Upper lobe of right lung (tissue), 1 donor: Measurements from ENCODE around the gene SUPT16H. TPM values are rescaled to one million over a fixed set of nuclear protein-coding genes. Genes with fewer than 3 reads are reported as not detected.

ENCODE experiments used
- ATAC-seq: fragments of 200-7000 bp; cut with Tn5 transposase; one replicate; pipeline ENCODE4 v1.9.1; 2020; ENCODE audit warnings: mild to moderate bottlenecking, moderate library complexity
- DNase-seq: peaks from one replicate; pipeline ENCODE4 v3.0.0-alpha.2; 2020
- H3K27ac ChIP-seq: fragments of 200-600 bp; one replicate; pipeline ENCODE4 v1.8.0; 2022
- H3K27me3 ChIP-seq: fragments of 200-600 bp; one replicate; pipeline ENCODE4 v1.8.0; 2022; ENCODE audit warnings: mild to moderate bottlenecking
- H3K36me3 ChIP-seq: fragments of 200-600 bp; one replicate; pipeline ENCODE4 v1.8.0; 2022
- H3K4me1 ChIP-seq: fragments of 200-600 bp; one replicate; pipeline ENCODE4 v1.8.0; 2022
- H3K4me3 ChIP-seq: fragments of 200-600 bp; one replicate; pipeline ENCODE4 v1.8.0; 2022; ENCODE audit warnings: mild to moderate bottlenecking
- H3K9me3 ChIP-seq: fragments of 200-600 bp; one replicate; pipeline ENCODE4 v1.8.0; 2022
- intact Hi-C: fragments of 100-400 bp; cut with DNase I; formaldehyde crosslinking; loops from one replicate; pipeline ENCODE4 v1.11.0; 2022
- total RNA-seq: library from RNA; stranded (reverse); fragmentation: NEBNext Ultra II Directional; extraction: Animal tissue kit (Norgen Biotek cat#: 25700); gene quantifications from one replicate; pipeline ENCODE4 v1.2.1, GENCODE V29; 2021
- TF ChIP-seq, protein P1 (sequence below): fragments of 200-600 bp; IDR thresholded peaks from one replicate; pipeline ENCODE4 v1.8.0; 2022; ENCODE audit warnings: antibody characterized with exemption
- donor health status: DM: no; HTN: yes; CAD: no; lungs with severe emphysema.

Gene SUPT16H
- total RNA-seq, 1 donor from 2014 or later, result 48.8 TPM

DNA sequence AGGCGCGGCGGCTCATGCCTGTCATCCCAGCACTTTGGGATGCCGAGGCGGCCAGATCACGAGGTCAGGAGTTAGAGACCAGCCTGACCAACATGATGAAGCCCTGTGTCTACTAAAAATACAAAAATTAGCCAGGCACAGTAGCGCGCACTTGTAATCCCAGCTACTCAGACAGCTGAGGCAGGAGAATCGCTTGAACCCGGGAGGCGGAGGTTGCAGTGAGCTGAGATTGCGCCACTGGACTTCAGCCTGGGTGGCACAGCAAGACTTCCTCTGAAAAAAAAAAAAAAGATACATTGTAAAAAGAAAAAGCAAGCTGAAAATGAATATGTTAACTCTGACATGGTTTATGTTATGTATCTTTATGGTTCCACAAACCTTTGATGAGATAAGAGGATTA is 70.3 kb downstream of the SUPT16H start:
- peaks cover under 1% of the 10 kb centered on the region for H3K4me1 ChIP-seq
- no peak overlapping the region for H3K27ac ChIP-seq
- no peak for ATAC-seq
- no peak overlapping the region for H3K4me3 ChIP-seq
- DNase-seq, result no peak
- TF ChIP-seq, protein P1, sequence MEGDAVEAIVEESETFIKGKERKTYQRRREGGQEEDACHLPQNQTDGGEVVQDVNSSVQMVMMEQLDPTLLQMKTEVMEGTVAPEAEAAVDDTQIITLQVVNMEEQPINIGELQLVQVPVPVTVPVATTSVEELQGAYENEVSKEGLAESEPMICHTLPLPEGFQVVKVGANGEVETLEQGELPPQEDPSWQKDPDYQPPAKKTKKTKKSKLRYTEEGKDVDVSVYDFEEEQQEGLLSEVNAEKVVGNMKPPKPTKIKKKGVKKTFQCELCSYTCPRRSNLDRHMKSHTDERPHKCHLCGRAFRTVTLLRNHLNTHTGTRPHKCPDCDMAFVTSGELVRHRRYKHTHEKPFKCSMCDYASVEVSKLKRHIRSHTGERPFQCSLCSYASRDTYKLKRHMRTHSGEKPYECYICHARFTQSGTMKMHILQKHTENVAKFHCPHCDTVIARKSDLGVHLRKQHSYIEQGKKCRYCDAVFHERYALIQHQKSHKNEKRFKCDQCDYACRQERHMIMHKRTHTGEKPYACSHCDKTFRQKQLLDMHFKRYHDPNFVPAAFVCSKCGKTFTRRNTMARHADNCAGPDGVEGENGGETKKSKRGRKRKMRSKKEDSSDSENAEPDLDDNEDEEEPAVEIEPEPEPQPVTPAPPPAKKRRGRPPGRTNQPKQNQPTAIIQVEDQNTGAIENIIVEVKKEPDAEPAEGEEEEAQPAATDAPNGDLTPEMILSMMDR, result no peak
- H3K9me3 ChIP-seq, result no peaks in the 10 kb centered on the region
- H3K27me3 ChIP-seq, result no peaks in the 10 kb centered on the region
- intact Hi-C loops, result no loop called here
- H3K36me3 ChIP-seq, result no peaks in the 10 kb centered on the region

DNA sequence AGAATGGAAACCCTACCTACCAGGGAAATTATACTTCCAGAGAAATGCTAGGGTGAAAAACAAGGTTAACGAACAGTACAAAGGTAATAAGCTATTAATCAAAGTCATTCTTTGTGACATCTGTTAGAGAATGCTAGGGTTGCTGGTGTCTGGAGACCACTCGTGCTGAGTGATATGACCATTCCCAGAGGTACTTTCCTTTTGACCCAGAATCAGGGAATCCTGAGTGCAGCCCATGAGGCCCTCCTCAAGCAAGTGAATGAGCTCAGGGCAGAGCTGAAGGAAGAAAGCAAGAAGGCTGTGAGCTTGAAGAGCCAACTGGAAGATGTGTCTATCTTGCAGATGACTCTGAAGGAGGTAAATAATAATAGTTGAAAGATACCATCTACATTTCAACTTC is 72.2 kb downstream of the SUPT16H start:
- DNase-seq, result no peak
- TF ChIP-seq, protein P1, result no peak
- no peak overlapping the region for H3K4me3 ChIP-seq
- peaks cover 7% of the 10 kb centered on the region for H3K4me1 ChIP-seq
- no peaks in the 10 kb centered on the region for H3K9me3 ChIP-seq
- no peak overlapping the region for H3K27ac ChIP-seq
- no peaks in the 10 kb centered on the region for H3K27me3 ChIP-seq
- ATAC-seq, result no peak
- no peaks in the 10 kb centered on the region for H3K36me3 ChIP-seq
- intact Hi-C loops, result no loop called here

DNA sequence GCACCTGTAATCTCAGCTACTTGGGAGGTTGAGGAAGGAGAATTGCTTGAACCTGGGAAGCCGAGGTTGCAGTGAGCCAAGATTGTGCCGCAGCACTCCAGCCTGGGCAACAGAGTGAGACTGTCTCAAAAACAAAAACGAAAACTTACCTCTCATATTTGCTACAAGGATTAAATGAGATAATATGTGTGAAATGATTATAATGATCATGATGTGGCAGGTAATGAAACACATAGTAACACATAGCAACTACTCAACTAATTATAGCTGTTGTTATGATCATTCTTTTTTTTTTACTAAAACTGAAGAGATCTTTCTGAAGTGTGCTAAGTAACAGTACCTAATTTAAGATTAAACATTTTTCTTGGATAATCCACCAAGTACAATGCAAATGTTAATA is 73.9 kb downstream of the SUPT16H start:
- DNase-seq, result no peak
- TF ChIP-seq, protein P1, result no peak
- Histone ChIP-seq H3K4me3 (no peak overlapping the region), H3K36me3 (no peaks in the 10 kb centered on the region), H3K4me1 (peaks cover 7% of the 10 kb centered on the region), H3K27ac (no peak overlapping the region), H3K9me3 (no peaks in the 10 kb centered on the region), H3K27me3 (no peaks in the 10 kb centered on the region)
- intact Hi-C loops, result no loop called here
- no peak for ATAC-seq

DNA sequence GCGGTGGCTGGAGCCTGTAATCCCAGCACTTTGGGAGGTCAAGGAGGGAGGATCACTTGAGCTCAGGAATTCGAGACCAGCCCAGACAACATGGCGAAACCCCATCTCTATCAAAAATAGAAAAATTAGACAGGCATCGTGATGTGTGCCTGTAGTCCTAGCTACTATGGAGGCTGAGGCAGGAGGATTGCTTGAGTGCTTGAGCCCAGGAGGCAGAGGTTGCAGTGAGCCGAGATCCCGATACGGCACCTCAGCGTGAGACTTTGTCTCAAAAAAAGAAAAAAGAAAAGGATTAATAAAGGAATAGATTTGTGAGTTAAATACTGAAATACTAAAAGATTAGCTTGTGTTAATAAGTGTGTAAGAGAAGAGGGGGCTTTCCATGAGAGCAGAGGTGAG is 74.6 kb downstream of the SUPT16H start:
- no peaks in the 10 kb centered on the region for H3K36me3 ChIP-seq
- peak overlapping the region; percentile 55 for H3K27ac ChIP-seq
- H3K4me1 ChIP-seq, result peaks cover 7% of the 10 kb centered on the region
- no peak for DNase-seq
- no peaks in the 10 kb centered on the region for H3K27me3 ChIP-seq
- intact Hi-C loops, result no loop called here
- H3K9me3 ChIP-seq, result no peaks in the 10 kb centered on the region
- H3K4me3 ChIP-seq, result peak overlapping the region; percentile 41
- TF ChIP-seq, protein P1, result no peak
- ATAC-seq, result no peak

DNA sequence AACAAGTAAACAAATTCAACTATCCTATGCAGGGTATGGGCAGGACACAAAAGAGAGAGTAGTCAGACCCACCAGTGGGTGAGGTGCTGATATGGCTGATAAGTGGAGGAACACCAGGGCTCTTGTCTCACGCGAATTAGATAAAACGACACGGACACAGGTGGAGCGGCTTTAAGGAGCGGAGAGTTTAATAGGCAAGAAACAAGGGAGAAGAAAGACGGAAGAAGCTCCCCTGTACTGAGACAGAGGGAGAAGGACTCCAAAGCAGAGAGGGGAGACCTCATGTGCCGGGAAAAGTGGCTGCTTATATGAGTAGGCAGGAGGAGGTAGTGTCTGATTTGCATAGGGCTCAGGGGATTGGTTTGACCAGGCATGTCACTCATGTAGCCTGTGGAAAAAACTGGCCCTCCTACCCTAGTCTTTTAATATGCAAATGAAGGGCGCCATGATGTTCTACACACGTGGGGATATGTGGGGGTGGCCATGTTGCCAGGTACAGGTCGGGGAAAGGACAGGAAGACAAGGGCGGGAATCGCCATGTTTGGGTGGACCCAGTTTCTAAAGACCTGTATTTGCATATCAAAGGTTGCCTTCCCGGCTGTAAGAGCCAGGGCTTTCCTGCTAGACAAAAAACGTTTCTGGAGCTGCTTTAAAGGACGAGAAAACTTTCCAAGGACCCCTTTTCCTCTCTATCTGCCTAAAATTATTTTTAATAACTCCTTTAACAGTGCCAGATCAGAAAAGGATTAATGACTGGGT is 75.2 kb downstream of the SUPT16H start:
- H3K4me3 ChIP-seq, result peak overlapping the region; percentile 41
- H3K9me3 ChIP-seq, result no peaks in the 10 kb centered on the region
- H3K27ac ChIP-seq, result peak overlapping the region; percentile 78
- H3K4me1 ChIP-seq, result peaks cover 7% of the 10 kb centered on the region
- DNase-seq (peak; percentile 85), ATAC-seq (peak; percentile 95)
- H3K36me3 ChIP-seq, result no peaks in the 10 kb centered on the region
- H3K27me3 ChIP-seq, result no peaks in the 10 kb centered on the region
- intact Hi-C loops, result no loop called here
- TF ChIP-seq, protein P1, result no peak
